Measurements from ENCODE around the gene PRG3.

GRCh38 chr11:57358543-57358961 is 22.4 kb downstream of the PRG3 start:
- TF ChIP-seq, protein P1, sequence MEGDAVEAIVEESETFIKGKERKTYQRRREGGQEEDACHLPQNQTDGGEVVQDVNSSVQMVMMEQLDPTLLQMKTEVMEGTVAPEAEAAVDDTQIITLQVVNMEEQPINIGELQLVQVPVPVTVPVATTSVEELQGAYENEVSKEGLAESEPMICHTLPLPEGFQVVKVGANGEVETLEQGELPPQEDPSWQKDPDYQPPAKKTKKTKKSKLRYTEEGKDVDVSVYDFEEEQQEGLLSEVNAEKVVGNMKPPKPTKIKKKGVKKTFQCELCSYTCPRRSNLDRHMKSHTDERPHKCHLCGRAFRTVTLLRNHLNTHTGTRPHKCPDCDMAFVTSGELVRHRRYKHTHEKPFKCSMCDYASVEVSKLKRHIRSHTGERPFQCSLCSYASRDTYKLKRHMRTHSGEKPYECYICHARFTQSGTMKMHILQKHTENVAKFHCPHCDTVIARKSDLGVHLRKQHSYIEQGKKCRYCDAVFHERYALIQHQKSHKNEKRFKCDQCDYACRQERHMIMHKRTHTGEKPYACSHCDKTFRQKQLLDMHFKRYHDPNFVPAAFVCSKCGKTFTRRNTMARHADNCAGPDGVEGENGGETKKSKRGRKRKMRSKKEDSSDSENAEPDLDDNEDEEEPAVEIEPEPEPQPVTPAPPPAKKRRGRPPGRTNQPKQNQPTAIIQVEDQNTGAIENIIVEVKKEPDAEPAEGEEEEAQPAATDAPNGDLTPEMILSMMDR (IDR thresholded peaks at IDR 0.05) = no peak
- TF ChIP-seq POLR2A (IDR thresholded peaks at IDR 0.05) = no peak

Measured in stomach (tissue), 4 donors.